ENCODE results near the gene COPE.
A peak's percentile ranks its signal among the peaks of the same experiment; 100 is the strongest.

The COPE gene

DNA sequence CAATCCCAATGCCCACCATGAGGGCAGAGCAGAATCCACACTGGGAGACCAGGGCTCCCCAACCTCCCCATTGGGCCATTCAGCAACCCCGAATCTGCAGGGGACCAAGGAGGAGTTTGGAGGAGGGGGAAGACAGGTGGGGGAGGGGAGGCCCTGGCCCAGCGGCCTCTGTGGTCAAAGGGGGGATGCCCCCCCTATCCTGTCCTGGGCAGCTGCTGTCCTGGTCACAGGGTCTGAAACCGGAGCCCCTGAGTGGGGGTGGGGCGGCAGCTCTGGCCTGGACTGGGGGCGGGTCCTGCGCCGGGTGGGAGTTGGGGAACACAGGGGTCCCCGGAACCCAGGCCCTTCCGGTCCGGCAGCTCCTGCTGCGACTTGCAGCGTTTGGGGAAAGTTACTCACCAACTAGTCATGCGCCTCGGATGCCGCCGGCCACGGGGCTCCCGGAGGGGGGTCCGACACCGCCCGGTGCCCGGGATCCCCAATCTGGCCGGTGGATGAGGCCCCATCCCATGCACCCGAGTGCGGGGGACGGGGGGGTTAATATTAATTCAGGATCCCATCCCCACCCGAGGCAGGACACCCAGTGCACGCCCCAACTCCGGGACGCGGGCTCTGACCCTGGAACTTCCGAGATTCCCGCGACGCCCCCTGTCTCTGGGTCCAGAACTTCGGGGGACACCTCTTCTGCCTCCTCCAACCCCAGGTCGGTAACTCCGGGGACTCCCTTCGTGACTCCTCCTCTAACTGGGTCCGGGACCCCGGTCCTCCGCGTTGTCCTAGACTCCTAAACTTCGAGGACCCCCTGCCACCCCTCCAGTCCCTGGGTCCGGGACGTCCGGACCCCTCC, 21.0 kb upstream of the COPE start:
- H3K4me3 ChIP-seq (ENCODE audit: low read depth, low read length), result peak overlapping the region; percentile 85
- TF ChIP-seq, protein P1, sequence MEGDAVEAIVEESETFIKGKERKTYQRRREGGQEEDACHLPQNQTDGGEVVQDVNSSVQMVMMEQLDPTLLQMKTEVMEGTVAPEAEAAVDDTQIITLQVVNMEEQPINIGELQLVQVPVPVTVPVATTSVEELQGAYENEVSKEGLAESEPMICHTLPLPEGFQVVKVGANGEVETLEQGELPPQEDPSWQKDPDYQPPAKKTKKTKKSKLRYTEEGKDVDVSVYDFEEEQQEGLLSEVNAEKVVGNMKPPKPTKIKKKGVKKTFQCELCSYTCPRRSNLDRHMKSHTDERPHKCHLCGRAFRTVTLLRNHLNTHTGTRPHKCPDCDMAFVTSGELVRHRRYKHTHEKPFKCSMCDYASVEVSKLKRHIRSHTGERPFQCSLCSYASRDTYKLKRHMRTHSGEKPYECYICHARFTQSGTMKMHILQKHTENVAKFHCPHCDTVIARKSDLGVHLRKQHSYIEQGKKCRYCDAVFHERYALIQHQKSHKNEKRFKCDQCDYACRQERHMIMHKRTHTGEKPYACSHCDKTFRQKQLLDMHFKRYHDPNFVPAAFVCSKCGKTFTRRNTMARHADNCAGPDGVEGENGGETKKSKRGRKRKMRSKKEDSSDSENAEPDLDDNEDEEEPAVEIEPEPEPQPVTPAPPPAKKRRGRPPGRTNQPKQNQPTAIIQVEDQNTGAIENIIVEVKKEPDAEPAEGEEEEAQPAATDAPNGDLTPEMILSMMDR (IDR thresholded peaks at IDR 0.05; ENCODE audit: low read depth, low read length), result no peak

DNA sequence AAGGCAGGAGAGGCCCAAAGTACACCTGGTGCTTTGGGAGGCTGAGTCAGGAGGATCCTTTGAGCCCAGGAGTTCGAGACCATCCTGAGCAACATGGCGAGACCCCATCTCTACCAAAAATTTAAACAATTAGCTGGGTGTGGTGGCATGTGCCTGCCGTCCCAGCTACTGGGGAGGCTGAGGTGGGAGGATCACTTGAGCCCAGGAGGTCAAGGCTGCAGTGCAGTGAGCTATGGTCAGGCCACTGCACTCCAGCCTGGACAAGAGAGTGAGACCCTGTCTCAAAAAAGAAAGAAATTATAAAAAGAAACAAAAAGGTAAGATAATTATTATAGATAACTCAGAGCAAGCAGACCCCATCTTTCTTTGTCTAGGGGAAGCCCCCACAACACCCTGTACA, 20.0 kb upstream of the COPE start:
- TF ChIP-seq, protein P1 (IDR thresholded peaks at IDR 0.05; ENCODE audit: low read depth, low read length), result no peak
- H3K4me3 ChIP-seq (ENCODE audit: low read depth, low read length), result peak overlapping the region; percentile 85

DNA sequence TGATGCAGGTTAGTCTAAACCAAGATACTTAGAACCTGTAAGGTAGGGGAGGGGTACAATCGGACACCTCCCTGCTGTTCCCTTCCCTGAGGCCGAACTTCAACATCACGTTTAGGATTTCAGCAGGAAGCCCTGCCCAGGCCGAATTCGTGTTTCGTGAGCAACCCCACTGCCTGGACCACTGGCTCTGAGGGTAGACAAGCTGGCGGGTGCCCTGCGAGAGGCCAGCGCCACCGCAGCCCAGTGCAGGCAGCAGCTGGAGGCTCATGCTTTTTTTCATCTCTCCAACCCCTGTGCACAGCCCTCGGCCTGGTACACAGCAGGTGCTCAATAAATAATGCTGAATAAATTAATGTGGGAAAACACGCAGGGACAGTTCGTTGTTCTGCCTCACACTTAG, 14.1 kb upstream of the COPE start:
- TF ChIP-seq, protein P1 (IDR thresholded peaks at IDR 0.05; ENCODE audit: low read depth, low read length), result no peak
- no peak overlapping the region for H3K4me3 ChIP-seq (ENCODE audit: low read depth, low read length)

DNA sequence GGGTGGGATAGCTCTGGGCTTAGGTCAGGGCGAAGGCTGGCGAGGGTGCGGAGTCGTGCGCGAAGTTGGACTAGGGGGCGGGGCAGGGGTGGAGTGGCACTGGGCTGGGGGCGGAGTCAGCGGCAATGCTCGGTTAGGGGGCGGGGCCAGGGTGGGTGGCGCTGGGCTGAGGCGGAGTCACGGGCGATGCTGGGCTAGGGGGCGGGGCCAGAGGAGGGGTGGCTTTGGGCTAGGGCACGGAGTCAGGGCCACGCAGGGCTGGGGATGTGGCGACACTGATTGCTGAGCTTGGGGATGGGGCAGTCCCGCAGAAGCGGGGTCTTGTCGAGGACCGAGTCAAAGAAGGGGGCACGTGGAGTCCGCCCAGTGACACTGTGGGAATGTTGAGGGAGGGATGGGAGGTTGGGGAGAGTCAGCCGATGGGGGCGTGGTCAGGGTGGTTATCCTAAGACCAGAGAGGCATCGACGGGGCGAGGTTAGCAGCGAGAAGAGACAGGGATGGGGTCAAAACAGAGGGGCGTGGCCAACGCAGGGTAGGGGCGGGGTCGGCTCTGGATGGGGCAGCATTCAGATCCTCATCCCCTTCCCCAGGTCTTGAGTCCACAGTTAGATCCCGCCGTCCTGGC, 13.1 kb upstream of the COPE start:
- TF ChIP-seq, protein P1 (IDR thresholded peaks at IDR 0.05; ENCODE audit: low read depth, low read length), result no peak
- H3K4me3 ChIP-seq (ENCODE audit: low read depth, low read length), result no peak overlapping the region

DNA sequence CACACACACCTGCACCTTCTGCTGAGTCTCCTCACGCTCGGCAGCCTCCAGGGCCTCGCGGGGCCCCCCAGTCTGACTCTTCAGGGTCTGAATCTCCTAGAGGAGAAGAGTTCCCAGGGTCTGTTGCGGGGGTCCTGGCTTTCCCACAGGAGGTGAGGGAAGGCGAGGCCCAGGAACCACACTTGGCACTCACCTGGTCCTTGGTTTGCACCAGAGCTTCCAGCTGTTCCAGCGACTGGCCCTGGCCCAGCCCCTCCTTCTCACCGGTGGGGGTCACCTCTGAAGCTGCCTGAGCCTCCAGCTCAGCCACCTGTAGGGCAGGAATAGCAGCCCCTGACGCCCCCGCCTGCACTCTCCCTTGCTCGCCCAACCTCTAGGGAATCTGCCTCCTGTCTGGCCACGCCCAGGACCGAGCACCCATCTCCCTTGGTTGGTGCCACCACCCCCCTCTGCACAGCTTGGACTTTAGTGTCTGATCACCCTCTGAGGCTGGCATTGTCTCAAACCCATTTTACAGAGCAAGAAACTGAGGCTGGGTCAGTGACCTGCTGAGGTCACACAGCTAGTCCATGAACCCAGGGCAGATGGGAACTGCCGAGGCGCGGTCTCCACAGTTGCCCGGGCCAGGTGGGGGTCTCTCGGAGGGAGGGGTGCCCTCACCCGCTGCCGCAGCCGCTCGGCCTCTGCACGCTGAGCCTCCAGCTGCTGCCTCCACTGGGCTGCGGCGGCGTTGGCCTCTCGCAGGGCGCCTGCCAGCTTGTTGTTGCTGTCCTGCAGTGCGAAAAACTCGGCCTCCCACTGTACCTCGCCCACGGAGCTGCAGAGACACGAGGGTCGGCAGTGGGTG, 12.4 kb upstream of the COPE start:
- TF ChIP-seq, protein P1 (IDR thresholded peaks at IDR 0.05; ENCODE audit: low read depth, low read length), result no peak
- H3K4me3 ChIP-seq (ENCODE audit: low read depth, low read length), result no peak overlapping the region

DNA sequence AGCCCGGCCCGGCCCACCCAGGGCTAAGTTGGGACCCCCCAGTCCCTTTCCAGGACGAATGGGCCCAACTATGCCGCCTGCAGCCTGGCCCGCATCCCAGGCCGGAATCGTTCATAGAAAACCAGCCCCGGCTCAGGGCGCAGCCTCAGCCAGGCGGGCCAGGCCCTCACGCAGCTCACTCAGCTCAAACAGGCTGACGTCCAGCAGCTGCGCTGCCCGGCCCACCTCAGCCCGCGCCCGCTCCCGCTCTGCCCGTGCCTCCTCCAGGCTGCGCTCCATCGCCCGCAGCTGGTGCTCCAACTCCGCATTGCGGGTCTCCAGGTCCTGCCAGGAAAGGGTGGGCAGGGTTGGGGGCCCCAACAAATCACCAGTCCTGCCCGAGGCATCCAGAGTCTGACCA, 10.1 kb upstream of the COPE start:
- TF ChIP-seq, protein P1 (IDR thresholded peaks at IDR 0.05; ENCODE audit: low read depth, low read length), result no peak

More for the DNA sequence above, 10.1 kb upstream of the COPE start:
- no peak overlapping the region for H3K4me3 ChIP-seq (ENCODE audit: low read depth, low read length)

All from WI38 (cell line).